HL-60 (cell line): ENCODE results near the gene NUDT19.

Experiments used
- DNase-seq, 2 experiments: peaks; one replicate each; pipeline ENCODE4 v3.0.0-alpha.2; 2010 to 2020; ENCODE audit warnings: low read depth in 1 of 2, low spot score in 1 of 2
- H3K27ac ChIP-seq: fragments of 250-450 bp; sonication (Bioruptor Pico); replicated peaks from 2 replicates; pipeline ENCODE4 v1.5.1; 2020; ENCODE audit warnings: mild to moderate bottlenecking, moderate library complexity
- H3K27me3 ChIP-seq: fragments of 250-450 bp; sonication (Bioruptor Pico); 2 replicates; pipeline ENCODE4 v1.5.1; 2021; ENCODE audit warnings: mild to moderate bottlenecking, moderate library complexity; ENCODE audit not compliant: insufficient read depth, poor library complexity, severe bottlenecking
- H3K4me3 ChIP-seq: replicated peaks from 2 replicates; pipeline ENCODE4 v1.5.1; 2011; ENCODE audit warnings: mild to moderate bottlenecking, control low read depth, low read length; ENCODE audit not compliant: insufficient read depth
- CTCF ChIP-seq: IDR thresholded peaks from one replicate; pipeline ENCODE4 v1.5.1; 2011; ENCODE audit warnings: low read length, control low read depth, inconsistent platforms; ENCODE audit not compliant: insufficient read depth
- GABPA ChIP-seq: IDR thresholded peaks from 2 replicates; pipeline ENCODE4 v1.6.1; 2012; ENCODE audit warnings: low read depth
- POLR2AphosphoS5 ChIP-seq: IDR thresholded peaks from 2 replicates; pipeline ENCODE4 v1.6.1; 2012; ENCODE audit warnings: low read depth
- REST ChIP-seq: IDR thresholded peaks from 2 replicates; pipeline ENCODE4 v1.6.1; 2012; ENCODE audit warnings: low read depth; ENCODE audit not compliant: insufficient replicate concordance
- SPI1 ChIP-seq: IDR thresholded peaks from 2 replicates; pipeline ENCODE4 v1.6.1; 2012; ENCODE audit warnings: low read depth, mild to moderate bottlenecking, borderline replicate concordance

NUDT19 gene

GRCh38 chr19:32675720-32676185 lies 15.9 kb upstream of the NUDT19 start, which contains the start of gene RGS9BP:
Gene RGS9BP (plus strand): TSS chr19:32675848. CDS start chr19:32676264, 416 bp downstream.
- TF ChIP-seq CTCF (no peak), POLR2AphosphoS5 (no peak), SPI1 (no peak), GABPA (no peak), REST (no peak)
- H3K27ac ChIP-seq: peak within 1 kb of the TSS; percentile 72
- H3K27me3 ChIP-seq: peaks cover 11% of the 10 kb centered on the region
- H3K4me3 ChIP-seq: peak within 1 kb of the TSS; percentile 97
- DNase-seq: peak; percentile 54 to 71

GRCh38 chr19:32676186-32676894 lies 15.3 kb upstream of the NUDT19 start:
- Histone ChIP-seq H3K4me3 (peak overlapping the region; percentile 97), H3K27me3 (peaks cover 11% of the 10 kb centered on the region), H3K27ac (no peak overlapping the region)
- no peak for TF ChIP-seq REST
- no peak for DNase-seq

- no peak for DNase-seq
- TF ChIP-seq GABPA: no peak
- TF ChIP-seq CTCF: no peak
- TF ChIP-seq REST: no peak
- no peak for TF ChIP-seq SPI1
- TF ChIP-seq POLR2AphosphoS5: no peak
- no peak overlapping the region for H3K27ac ChIP-seq
- no peak overlapping the region for H3K4me3 ChIP-seq
- peaks cover 11% of the 10 kb centered on the region for H3K27me3 ChIP-seq
These were observed 14.7 kb upstream of the NUDT19 start for GRCh38 chr19:32676895-32677359.
